Hematopoietic multipotent progenitor cell treated with erythropoietin and hydrocortisone succinate and interleukin-3 and kit ligand, for 15 days (in vitro differentiated cells): ENCODE results near the gene FCAMR.

Experiments
- DNase-seq: peaks from one replicate; pipeline ENCODE4 v3.0.0-alpha.2; 2015; ENCODE audit warnings: low spot score

The FCAMR gene

GRCh38 chr1:206957639-206958038 lies 12.6 kb downstream of the FCAMR start:
- no peak for DNase-seq

GRCh38 chr1:206955476-206956451 lies 14.5 kb downstream of the FCAMR start:
- DNase-seq = no peak

GRCh38 chr1:206954459-206955342 lies 15.6 kb downstream of the FCAMR start:
- DNase-seq = no peak

- DNase-seq = no peak
Measured at GRCh38 chr1:206953626-206954025, 16.6 kb downstream of the FCAMR start.

GRCh38 chr1:206953126-206953525 lies 17.1 kb downstream of the FCAMR start:
- DNase-seq = no peak

GRCh38 chr1:206952171-206952570 lies 18.1 kb downstream of the FCAMR start:
- DNase-seq = no peak

- DNase-seq = no peak
Measured at GRCh38 chr1:206951318-206952100, 18.8 kb downstream of the FCAMR start.

- DNase-seq = no peak
Measured at GRCh38 chr1:206949641-206950040, 20.6 kb downstream of the FCAMR start.

- no peak for DNase-seq
Measured at GRCh38 chr1:206949208-206949607, 21.1 kb downstream of the FCAMR start.

- DNase-seq = no peak
Measured at GRCh38 chr1:206947255-206947654, 23.0 kb downstream of the FCAMR start.

GRCh38 chr1:206946261-206946660 lies 24.0 kb downstream of the FCAMR start, which contains the start of gene PIGR:
Gene PIGR, minus strand, starts transcription at chr1:206946466. Its CDS starts 5,935 bp downstream, at chr1:206940531.
- DNase-seq = no peak

- DNase-seq = no peak
Measured at GRCh38 chr1:206945779-206946178, 24.5 kb downstream of the FCAMR start.

- no peak for DNase-seq
Measured at GRCh38 chr1:206944703-206945102, 25.6 kb downstream of the FCAMR start.

- peak; percentile 52 for DNase-seq
Measured at GRCh38 chr1:206941766-206942418, 28.4 kb downstream of the FCAMR start.

GRCh38 chr1:206940588-206940936 lies 29.7 kb downstream of the FCAMR start:
- DNase-seq = no peak

GRCh38 chr1:206939841-206940587 lies 30.2 kb downstream of the FCAMR start:
- DNase-seq = no peak

- DNase-seq = no peak
Measured at GRCh38 chr1:206939131-206939530, 31.1 kb downstream of the FCAMR start.

GRCh38 chr1:206937425-206937824 lies 32.8 kb downstream of the FCAMR start:
- no peak for DNase-seq

- DNase-seq = peak; percentile 60
Measured at GRCh38 chr1:206935491-206936067, 34.7 kb downstream of the FCAMR start.

- DNase-seq = peak; percentile 49
Measured at GRCh38 chr1:206933333-206933945, 36.8 kb downstream of the FCAMR start.
